Activated naive CD8-positive, alpha-beta T cell treated with anti-CD3 and anti-CD28 coated beads, Interleukin-2, amount 50 U/mL, for 16 hours (primary cell): ENCODE results near the gene RBM20.
"Not testable (repeated sequence)": the region's sequence is repeated elsewhere in the genome, so short reads cannot be mapped to it uniquely, and the experiment has no call there.

Experiments used
- DNase-seq: peaks from one replicate; pipeline ENCODE4 v3.0.0-alpha.2; 2020; ENCODE audit warnings: low read depth, low spot score

RBM20 gene

DNA sequence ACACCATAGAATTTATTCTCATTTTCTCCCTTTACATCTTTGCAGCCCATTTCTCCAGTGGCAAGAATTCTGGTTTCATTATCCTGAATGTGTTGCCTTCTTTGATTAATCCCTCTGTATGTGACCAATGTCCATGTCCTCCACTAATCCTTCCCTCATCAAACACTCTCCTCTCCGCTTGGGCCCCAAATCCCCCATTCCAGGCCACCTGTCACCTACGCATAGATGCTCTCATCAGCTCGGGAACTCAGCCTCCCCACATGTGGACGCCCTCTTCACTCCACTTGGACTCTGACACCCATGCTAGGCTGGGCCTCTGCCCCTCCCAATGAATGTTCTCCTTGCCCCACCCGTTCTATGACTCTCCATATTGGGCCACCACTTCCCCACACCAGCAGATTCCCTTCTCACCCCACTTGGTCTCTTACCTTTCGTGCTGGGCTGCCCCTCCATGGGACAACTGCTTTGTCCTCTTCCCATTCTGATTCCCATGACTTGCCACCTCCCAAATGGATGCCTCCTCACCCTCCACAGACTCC, 18.7 kb upstream of the RBM20 start:
- no peak for DNase-seq

GRCh38 chr10:110625951-110626855, 17.9 kb upstream of the RBM20 start:
- no peak for DNase-seq

- DNase-seq, result no peak
These were observed 16.0 kb upstream of the RBM20 start for GRCh38 chr10:110628161-110628560.

DNA sequence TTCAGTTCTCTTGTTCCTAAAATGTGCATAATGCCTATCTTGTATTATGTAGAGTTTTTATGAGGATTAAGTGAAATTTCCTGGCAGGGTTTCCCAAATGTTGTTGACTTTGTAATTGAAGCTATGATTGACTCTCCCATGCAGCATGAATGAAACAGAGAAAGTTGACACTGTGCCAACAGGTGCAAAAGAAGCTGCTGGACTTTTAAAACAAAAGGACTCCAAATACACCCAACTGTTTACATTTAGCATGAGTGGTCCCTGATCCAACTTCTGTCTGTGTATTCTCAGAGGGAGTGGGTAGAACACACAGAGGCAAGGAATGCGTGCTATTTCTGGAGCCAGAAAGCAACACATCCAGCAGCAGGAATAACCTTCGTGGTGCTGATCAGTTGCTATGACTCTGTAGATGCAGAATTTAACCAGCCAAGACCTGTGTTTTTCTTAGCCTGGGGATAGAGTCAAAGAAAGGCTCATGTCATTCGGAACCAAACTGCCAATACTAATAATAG, 14.4 kb upstream of the RBM20 start:
- no peak for DNase-seq

- no peak for DNase-seq
These were observed 12.2 kb upstream of the RBM20 start for GRCh38 chr10:110631934-110632333.

- no peak for DNase-seq
These were observed 11.4 kb upstream of the RBM20 start for GRCh38 chr10:110632591-110633215.

GRCh38 chr10:110634527-110635209, 9.5 kb upstream of the RBM20 start:
- no peak for DNase-seq

DNA sequence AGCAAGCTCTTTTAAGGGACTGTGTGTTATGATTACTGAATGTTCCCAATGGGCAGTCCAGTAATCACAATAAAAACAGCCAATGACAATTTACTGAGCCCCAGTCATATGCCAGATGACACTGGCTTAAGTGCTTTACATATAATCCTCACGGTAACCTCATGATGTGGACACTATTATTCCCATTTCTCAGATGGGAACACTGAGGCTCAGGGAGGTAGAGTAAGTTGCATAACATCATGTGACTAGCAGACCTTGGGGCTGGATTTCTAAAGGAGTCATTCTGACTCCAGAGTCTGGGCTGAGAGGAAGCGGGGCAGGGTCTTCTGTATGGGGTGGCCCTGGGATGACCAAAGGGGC, 7.6 kb upstream of the RBM20 start:
- DNase-seq, result no peak

- no peak for DNase-seq
These were observed 7.1 kb upstream of the RBM20 start for GRCh38 chr10:110636932-110637557.

DNA sequence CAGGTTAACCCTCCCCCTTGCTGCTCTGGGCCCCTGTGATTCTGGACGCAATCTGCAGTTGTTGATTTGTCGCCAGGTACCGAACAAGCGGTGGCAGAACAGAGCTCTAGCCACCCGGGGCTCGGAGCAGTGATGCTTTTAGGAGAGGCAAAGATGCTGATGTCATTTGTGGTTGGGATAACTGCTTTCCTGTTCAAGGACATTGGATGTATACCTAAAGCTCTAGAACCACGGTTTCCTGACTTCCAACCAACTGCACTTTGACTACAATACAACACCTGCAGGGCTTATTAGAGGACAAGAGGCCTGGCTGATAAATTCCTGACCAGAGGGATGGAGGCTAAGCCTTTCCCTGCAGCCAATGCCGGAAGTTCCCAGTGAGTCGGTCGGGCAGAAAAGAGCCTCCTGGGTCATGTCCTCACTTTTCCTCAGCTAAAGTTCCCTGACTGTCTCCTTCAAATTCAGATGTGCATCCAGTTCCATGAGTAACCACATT, 6.5 kb upstream of the RBM20 start:
- DNase-seq, result no peak

DNA sequence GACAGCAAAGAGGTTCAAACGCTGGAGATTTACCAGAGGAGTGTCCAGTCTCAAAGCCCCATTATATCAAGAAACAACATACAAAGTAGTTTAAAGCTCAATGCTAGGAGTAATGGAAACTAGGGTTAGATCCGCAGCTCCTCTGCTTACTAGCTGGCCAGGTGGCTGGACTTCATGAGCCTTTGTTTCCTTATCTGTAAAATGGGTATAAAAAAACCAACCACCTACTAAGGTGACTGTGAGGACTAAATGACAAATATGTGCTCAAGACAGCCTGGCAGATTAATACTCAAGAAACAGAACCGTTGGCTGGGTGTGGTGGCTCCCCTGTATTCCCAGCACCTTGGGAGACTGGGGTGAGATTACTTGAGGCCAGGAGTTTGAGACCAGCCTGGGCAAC, 5.8 kb upstream of the RBM20 start:
- no peak for DNase-seq

- DNase-seq, result not testable (repeated sequence)
These were observed 5.1 kb upstream of the RBM20 start for GRCh38 chr10:110639046-110639445.

- not testable (repeated sequence) for DNase-seq
These were observed 4.3 kb upstream of the RBM20 start for GRCh38 chr10:110639858-110640257.

- DNase-seq, result no peak
These were observed 2.9 kb upstream of the RBM20 start for GRCh38 chr10:110641256-110641655.

DNA sequence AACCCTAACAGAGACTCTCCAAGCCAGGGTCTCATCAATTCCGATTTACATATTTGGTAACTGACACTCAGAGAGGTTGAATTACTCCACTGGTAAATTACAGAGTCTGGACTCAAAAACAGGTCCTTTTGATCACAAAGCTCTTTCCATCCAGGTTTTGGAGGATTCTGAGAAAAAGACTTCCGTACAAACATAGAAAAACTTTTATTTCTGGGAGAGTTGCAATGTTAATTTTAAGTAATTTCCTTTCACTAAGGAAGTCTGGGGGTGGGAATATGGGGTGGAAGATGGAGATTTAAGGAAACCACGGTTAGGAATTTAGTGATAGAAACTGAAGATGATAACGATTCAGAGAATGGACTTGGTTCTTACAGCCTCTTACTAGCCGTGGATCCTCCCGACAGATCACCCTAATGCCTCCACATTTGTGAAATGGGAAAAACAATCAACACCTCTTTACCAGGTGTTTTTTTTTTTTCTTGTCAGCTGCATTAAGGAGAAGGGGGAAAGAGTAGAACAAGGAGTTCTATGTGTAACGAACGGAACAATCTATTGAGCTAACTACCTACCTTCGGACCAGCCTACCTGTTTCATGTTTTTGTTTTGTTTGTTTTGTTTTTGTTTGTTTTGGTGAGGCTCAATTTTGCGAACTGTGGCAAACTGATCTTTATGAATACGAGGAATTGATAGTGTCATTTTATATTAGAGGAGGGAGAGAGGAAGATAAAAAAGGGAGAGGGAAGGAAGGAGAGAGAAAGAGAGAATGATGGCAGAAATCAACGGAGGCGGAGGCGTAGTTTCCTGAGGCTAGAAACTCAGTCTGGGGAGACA, 1.7 kb upstream of the RBM20 start:
- no peak for DNase-seq

GRCh38 chr10:110643035-110643652, 992 bp upstream of the RBM20 start:
- DNase-seq, result no peak

DNA sequence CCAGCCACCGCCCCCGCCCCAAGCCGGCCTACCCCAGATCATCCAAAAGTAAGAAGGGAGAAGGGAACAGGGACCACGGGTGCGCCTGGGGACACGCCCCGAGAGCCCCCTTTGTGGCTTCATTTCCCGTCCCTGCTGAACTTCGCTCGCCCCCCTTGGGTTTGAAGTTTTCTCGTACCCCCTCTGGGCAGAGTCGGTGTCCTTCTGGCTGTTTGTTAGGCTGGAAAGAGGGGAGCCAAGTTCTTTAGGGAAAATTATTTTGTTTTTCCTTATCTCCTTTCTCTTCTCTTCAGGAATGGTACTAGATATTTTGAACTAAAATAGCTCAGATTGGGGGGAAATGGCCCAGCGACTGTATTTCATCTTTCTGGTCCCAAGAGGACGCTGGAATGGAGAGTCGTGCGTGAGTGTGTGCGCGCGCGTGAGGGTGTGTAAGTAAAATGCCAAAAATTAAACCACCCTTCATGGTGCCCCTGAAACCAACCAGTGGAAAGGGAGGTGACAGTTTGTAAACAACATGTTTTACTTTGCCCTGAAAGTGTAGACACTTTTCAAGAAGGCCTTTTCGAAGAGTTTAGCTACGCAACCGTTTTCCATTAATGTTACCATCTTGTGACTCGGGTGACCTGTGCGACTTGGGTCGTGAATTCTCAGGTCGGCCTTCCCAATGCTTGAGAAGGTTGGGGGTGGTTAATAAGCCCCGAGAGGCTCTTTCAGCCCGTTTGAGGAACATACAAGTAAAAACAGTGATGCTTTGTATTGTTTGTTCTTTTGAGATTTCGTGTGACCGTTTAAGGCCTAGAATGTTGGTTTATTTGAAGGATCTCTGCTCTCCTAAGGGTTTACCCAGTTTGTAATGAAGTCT, 694 bp downstream of the RBM20 start:
- DNase-seq, result no peak

GRCh38 chr10:110646417-110647135, 2.4 kb downstream of the RBM20 start:
- no peak for DNase-seq

GRCh38 chr10:110647136-110647430, 2.9 kb downstream of the RBM20 start:
- no peak for DNase-seq
